ENCODE data around the gene IMMP2L. TPM values are rescaled to one million over a fixed set of nuclear protein-coding genes. Genes with fewer than 3 reads are reported as not detected.

IMMP2L gene
- total and polyA plus RNA-seq, 2 of the 13 experiments (the other 11 are each of a cell fraction or from before 2014, with no cell fraction given) = 7.8 to 16.9 TPM

GRCh38 chr7:111333010-111333409 is 229.3 kb downstream of the IMMP2L start:
- Histone ChIP-seq H3K27me3 (ENCODE audit: control insufficient read depth in 1 of 2, insufficient read depth in 2 of 2, low read length in 2 of 2) (no peaks in the 10 kb centered on the region), H3K9me3 (ENCODE audit: low read length) (no peaks in the 10 kb centered on the region), H2AFZ (ENCODE audit: low read length) (no peak overlapping the region), H3K4me3 (replicated peaks in 1 of 3; ENCODE audit: insufficient read depth in 1 of 3, low read depth in 2 of 3, low read length in 3 of 3) (no peak overlapping the region), H3K4me1 (ENCODE audit: insufficient read depth, low read length) (no peaks in the 10 kb centered on the region), H3K9ac (ENCODE audit: insufficient read depth, low read depth, low read length) (no peak overlapping the region), H3K79me2 (ENCODE audit: insufficient read depth, low read length) (no peaks in the 10 kb centered on the region), H3K36me3 (replicated peaks in 1 of 2; ENCODE audit: control insufficient read depth in 1 of 2, insufficient read depth in 2 of 2, low read length in 2 of 2) (no peaks in the 10 kb centered on the region), H3K4me2 (ENCODE audit: low read depth, low read length) (no peak overlapping the region), H4K20me1 (ENCODE audit: insufficient read depth, low read length) (no peaks in the 10 kb centered on the region), H3K27ac (ENCODE audit: extremely low read length, insufficient read depth, low read length) (no peak overlapping the region)
- ATAC-seq (no peak), DNase-seq (ENCODE audit: low spot score) (no peak), FAIRE-seq (no peak)
- WGBS (ENCODE audit: low lambda C conversion rate) = 87% methylated on average over 1 of the region's 1 CpG
- intact Hi-C loops (cut with micrococcal nuclease; ENCODE audit: unreplicated experiment) (no loop called here), in situ Hi-C loops (cut with HindIII; ENCODE audit: extremely low pct_ligation_motif_present, low pct_unique_long_range_greater_than_20kb) (loop anchor here (25.0 kb wide), 1 partner anchor 404 kb away; no protein-coding TSS in a partner anchor)
- TF ChIP-seq ZNF367 (CRISPR knock-in tag; IDR thresholded peaks at IDR 0.05; ENCODE audit: borderline replicate concordance) (no peak), RNF2 (conservative IDR thresholded peaks at IDR 0.05; ENCODE audit: low read depth) (no peak), STAG1 (CRISPR knock-in tag; IDR thresholded peaks at IDR 0.05) (no peak), ZSCAN12 (CRISPR knock-in tag; IDR thresholded peaks at IDR 0.05) (no peak)
- CTCF ChIA-PET (ENCODE audit: low intra/inter-chr PET ratio, low total read pairs) = no interaction called here
- POLR2A ChIA-PET = no interaction called here
- no TSS peak for BruUV-seq (replicated peaks)

DNA sequence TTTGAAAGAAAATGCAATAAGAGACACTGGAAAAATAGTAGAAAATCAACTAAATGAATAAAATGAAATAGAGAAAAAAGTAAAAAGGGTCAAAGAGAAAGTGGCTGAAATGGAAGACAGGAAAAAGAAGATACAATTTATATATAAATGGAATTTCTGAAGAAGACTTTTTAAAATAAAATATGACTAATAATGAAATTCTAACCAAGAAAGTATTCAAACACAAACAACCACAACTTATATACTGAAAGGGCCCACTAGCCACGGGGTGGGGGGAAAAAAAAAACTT is 232.1 kb downstream of the IMMP2L start:
- FAIRE-seq (no peak), ATAC-seq (no peak), DNase-seq (ENCODE audit: low spot score) (no peak)
- intact Hi-C loops (cut with micrococcal nuclease; ENCODE audit: unreplicated experiment) = no loop called here
- WGBS (ENCODE audit: low lambda C conversion rate) = 21% methylated on average over 1 of the region's 1 CpG
- H3K9me3 ChIP-seq (ENCODE audit: low read length) = no peaks in the 10 kb centered on the region
- no peak overlapping the region for H3K9ac ChIP-seq (ENCODE audit: insufficient read depth, low read depth, low read length)
- H3K27ac ChIP-seq (ENCODE audit: extremely low read length, insufficient read depth, low read length) = no peak overlapping the region
- H3K27me3 ChIP-seq (ENCODE audit: control insufficient read depth in 1 of 2, insufficient read depth in 2 of 2, low read length in 2 of 2) = no peaks in the 10 kb centered on the region
- in situ Hi-C loops (cut with HindIII; ENCODE audit: extremely low pct_ligation_motif_present, low pct_unique_long_range_greater_than_20kb) = loop anchor here (25.0 kb wide), 1 partner anchor 407 kb away; no protein-coding TSS in a partner anchor
- no peaks in the 10 kb centered on the region for H3K4me1 ChIP-seq (ENCODE audit: insufficient read depth, low read length)
- H3K4me2 ChIP-seq (ENCODE audit: low read depth, low read length) = no peak overlapping the region
- POLR2A ChIA-PET = no interaction called here
- no TSS peak for BruUV-seq (replicated peaks)
- TF ChIP-seq HOXA7 (CRISPR knock-in tag; IDR thresholded peaks at IDR 0.05) = no peak
- no peak for TF ChIP-seq FIP1L1 (IDR thresholded peaks at IDR 0.05; ENCODE audit: borderline replicate concordance, insufficient read depth, low read depth, low read length)
- H3K79me2 ChIP-seq (ENCODE audit: insufficient read depth, low read length) = no peaks in the 10 kb centered on the region
- no peaks in the 10 kb centered on the region for H3K36me3 ChIP-seq (replicated peaks in 1 of 2; ENCODE audit: control insufficient read depth in 1 of 2, insufficient read depth in 2 of 2, low read length in 2 of 2)
- no peak overlapping the region for H3K4me3 ChIP-seq (replicated peaks in 1 of 3; ENCODE audit: insufficient read depth in 1 of 3, low read depth in 2 of 3, low read length in 3 of 3)
- CTCF ChIA-PET (ENCODE audit: low intra/inter-chr PET ratio, low total read pairs) = no interaction called here
- H4K20me1 ChIP-seq (ENCODE audit: insufficient read depth, low read length) = no peaks in the 10 kb centered on the region
- no peak overlapping the region for H2AFZ ChIP-seq (ENCODE audit: low read length)

All from HepG2 (cell line).